HEK293T (cell line): ENCODE data around the gene KCNN4.

Source experiments
- CTCF ChIA-PET: fragments of 350-600 bp; formaldehyde crosslinking; extraction: SDS; loops from one replicate; lab custom pipeline; 2021; ENCODE audit warnings: antibody characterized with exemption, inconsistent platforms; lab: Yijun Ruan, JAX
- POLR2A ChIA-PET: fragments of 350-600 bp; formaldehyde crosslinking; extraction: SDS; loops from one replicate; lab custom pipeline; 2020; ENCODE audit warnings: antibody characterized with exemption, inconsistent platforms; lab: Yijun Ruan, JAX
- DNase-seq: peaks from one replicate; pipeline ENCODE4 v3.0.0; 2012; ENCODE audit warnings: mixed read lengths; ENCODE audit errors: extremely low spot score
- ARNT ChIP-seq: fragments of 450-650 bp; IDR thresholded peaks from 2 replicates; pipeline ENCODE4 v1.6.1; 2017; ENCODE audit warnings: mild to moderate bottlenecking
- BHLHE40 ChIP-seq: fragments of 450-650 bp; IDR thresholded peaks from 2 replicates; pipeline ENCODE4 v1.6.1; 2016; ENCODE audit warnings: mild to moderate bottlenecking, moderate library complexity, borderline replicate concordance
- CTBP1 ChIP-seq: fragments of 450-650 bp; IDR thresholded peaks from 2 replicates; pipeline ENCODE4 v1.6.1; 2016; ENCODE audit warnings: borderline replicate concordance
- ELF4 ChIP-seq: fragments of 450-650 bp; IDR thresholded peaks from 2 replicates; pipeline ENCODE4 v1.6.1; 2017; ENCODE audit warnings: antibody characterized with exemption
- FOXA1 ChIP-seq: fragments of 450-650 bp; IDR thresholded peaks from 2 replicates; pipeline ENCODE4 v1.6.1; 2016; ENCODE audit warnings: mild to moderate bottlenecking
- FOXK2 ChIP-seq: fragments of 450-650 bp; IDR thresholded peaks from 2 replicates; pipeline ENCODE4 v1.6.1; 2016; ENCODE audit warnings: mild to moderate bottlenecking
- FOXM1 ChIP-seq: fragments of 450-650 bp; IDR thresholded peaks from 2 replicates; pipeline ENCODE4 v1.6.1; 2017; ENCODE audit warnings: mild to moderate bottlenecking, borderline replicate concordance
- HDGF ChIP-seq: fragments of 450-650 bp; IDR thresholded peaks from 2 replicates; pipeline ENCODE4 v1.6.1; 2017; ENCODE audit warnings: antibody characterized with exemption, borderline replicate concordance
- L3MBTL2 ChIP-seq: fragments of 450-650 bp; conservative IDR thresholded peaks from 2 replicates; pipeline ENCODE4 v1.6.1; 2016; ENCODE audit warnings: mild to moderate bottlenecking
- LEF1 ChIP-seq: fragments of 450-650 bp; IDR thresholded peaks from 2 replicates; pipeline ENCODE4 v1.6.1; 2017; ENCODE audit warnings: mild to moderate bottlenecking, borderline replicate concordance
- NFRKB ChIP-seq: fragments of 450-650 bp; IDR thresholded peaks from 2 replicates; pipeline ENCODE4 v1.6.1; 2016; ENCODE audit warnings: mild to moderate bottlenecking, moderate library complexity
- PKNOX1 ChIP-seq: fragments of 450-650 bp; IDR thresholded peaks from 2 replicates; pipeline ENCODE4 v1.6.1; 2016
- SP1 ChIP-seq: fragments of 450-650 bp; IDR thresholded peaks from 2 replicates; pipeline ENCODE4 v1.6.1; 2017
- SUZ12 ChIP-seq: fragments of 450-650 bp; IDR thresholded peaks from 2 replicates; pipeline ENCODE4 v1.6.1; 2016; ENCODE audit warnings: mild to moderate bottlenecking
- TARDBP ChIP-seq: fragments of 450-650 bp; IDR thresholded peaks from 2 replicates; pipeline ENCODE4 v1.6.1; 2016
- ZNF384 ChIP-seq: fragments of 450-650 bp; IDR thresholded peaks from 2 replicates; pipeline ENCODE4 v1.6.1; 2016

KCNN4 gene

DNA sequence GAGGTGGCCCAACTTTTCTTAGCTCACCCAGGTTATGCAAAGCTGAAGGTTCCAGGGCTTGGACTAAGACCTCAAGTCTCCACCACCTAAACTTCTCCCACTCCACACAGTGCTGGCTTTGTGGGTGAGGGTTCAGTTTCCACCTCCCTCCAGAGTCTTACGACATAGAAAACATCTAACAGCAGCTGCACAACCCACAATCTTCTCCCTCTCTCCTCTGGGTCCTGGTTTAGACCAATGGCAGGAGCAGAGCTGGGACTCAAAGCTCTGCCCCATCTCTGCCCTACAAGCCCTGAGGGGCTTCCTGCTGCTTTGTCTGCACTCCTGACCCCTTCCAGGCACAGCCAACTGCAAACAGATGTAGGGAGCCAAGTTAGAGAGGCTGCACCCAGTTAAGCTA lies 48.9 kb downstream of the KCNN4 start:
- ChIA-PET POLR2A (no interaction called here), CTCF (interaction anchor here (0.6 to 1.1 kb wide), 2 partner anchors 69 to 519 kb away, joined by 4 to 9 read pairs; no protein-coding TSS in a partner anchor)
- no peak for DNase-seq
- TF ChIP-seq BHLHE40: no peak
- no peak for TF ChIP-seq ZNF384
- TF ChIP-seq PKNOX1: no peak
- TF ChIP-seq ELF4: no peak
- no peak for TF ChIP-seq ARNT
- no peak for TF ChIP-seq NFRKB
- no peak for TF ChIP-seq SUZ12
- TF ChIP-seq SP1: no peak
- no peak for TF ChIP-seq FOXA1
- TF ChIP-seq L3MBTL2: no peak
- TF ChIP-seq LEF1: no peak
- no peak for TF ChIP-seq FOXK2
- no peak for TF ChIP-seq TARDBP
- no peak for TF ChIP-seq HDGF
- no peak for TF ChIP-seq FOXM1
- TF ChIP-seq CTBP1: no peak

DNA sequence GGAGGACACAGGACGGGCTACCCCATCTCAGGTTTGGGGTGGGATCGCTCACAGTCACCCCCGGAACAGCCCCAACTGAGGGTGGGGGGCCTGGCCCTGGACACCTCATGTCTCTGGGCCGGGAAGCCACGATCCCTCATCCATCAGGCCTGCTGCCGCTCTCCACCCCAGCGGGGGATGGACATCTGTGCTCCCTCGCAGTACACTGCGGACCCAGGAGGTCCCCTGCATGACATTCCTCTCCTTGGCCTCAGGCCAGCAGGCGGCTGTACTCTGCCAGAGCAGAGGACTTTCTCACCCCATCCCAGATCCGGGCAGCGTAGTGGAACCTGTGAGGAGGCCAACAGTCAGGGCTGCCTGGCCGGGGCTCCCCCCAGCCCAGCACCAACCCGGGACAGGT lies 49.4 kb downstream of the KCNN4 start:
- DNase-seq: no peak
- TF ChIP-seq HDGF (no peak), BHLHE40 (no peak), PKNOX1 (no peak), NFRKB (no peak), ARNT (no peak), FOXK2 (no peak), CTBP1 (no peak), LEF1 (no peak)
- ChIA-PET POLR2A (no interaction called here), CTCF (interaction anchor here (1.1 kb wide), 1 partner anchor 69 kb away, joined by 4 read pairs; no protein-coding TSS in a partner anchor)

GRCh38 chr19:43729919-43730318 lies 50.9 kb downstream of the KCNN4 start:
- ChIA-PET CTCF (no interaction called here), POLR2A (no interaction called here)
- no peak for DNase-seq
- TF ChIP-seq HDGF (no peak), FOXA1 (no peak), ELF4 (no peak), TARDBP (no peak), FOXM1 (no peak), PKNOX1 (no peak), BHLHE40 (no peak), NFRKB (no peak), SP1 (no peak), LEF1 (no peak), ZNF384 (no peak), CTBP1 (no peak), L3MBTL2 (no peak), SUZ12 (no peak), ARNT (no peak), FOXK2 (no peak)

- DNase-seq: no peak
- ChIA-PET POLR2A (no interaction called here), CTCF (no interaction called here)
- TF ChIP-seq ELF4 (no peak), FOXK2 (no peak), HDGF (no peak), BHLHE40 (no peak), L3MBTL2 (no peak), CTBP1 (no peak), SP1 (no peak), FOXM1 (no peak), ARNT (no peak), LEF1 (no peak), ZNF384 (no peak), FOXA1 (no peak), NFRKB (no peak), PKNOX1 (no peak)
Observed at GRCh38 chr19:43727593-43727853, 53.2 kb downstream of the KCNN4 start.

- CTCF ChIA-PET: no interaction called here
- no peak for DNase-seq
- TF ChIP-seq ZNF384 (no peak), PKNOX1 (no peak), TARDBP (no peak)
- POLR2A ChIA-PET: interaction anchor here (1.5 kb wide), 1 partner anchor 29 kb away, joined by 6 read pairs; the partner anchor contains the start of gene SMG9
Observed at GRCh38 chr19:43726736-43727592, 53.8 kb downstream of the KCNN4 start.
